ENCODE results near the gene FZR1.
"Not testable (repeated sequence)": the region's sequence is repeated elsewhere in the genome, so short reads cannot be mapped to it uniquely, and the experiment has no call there.

FZR1 gene

DNA sequence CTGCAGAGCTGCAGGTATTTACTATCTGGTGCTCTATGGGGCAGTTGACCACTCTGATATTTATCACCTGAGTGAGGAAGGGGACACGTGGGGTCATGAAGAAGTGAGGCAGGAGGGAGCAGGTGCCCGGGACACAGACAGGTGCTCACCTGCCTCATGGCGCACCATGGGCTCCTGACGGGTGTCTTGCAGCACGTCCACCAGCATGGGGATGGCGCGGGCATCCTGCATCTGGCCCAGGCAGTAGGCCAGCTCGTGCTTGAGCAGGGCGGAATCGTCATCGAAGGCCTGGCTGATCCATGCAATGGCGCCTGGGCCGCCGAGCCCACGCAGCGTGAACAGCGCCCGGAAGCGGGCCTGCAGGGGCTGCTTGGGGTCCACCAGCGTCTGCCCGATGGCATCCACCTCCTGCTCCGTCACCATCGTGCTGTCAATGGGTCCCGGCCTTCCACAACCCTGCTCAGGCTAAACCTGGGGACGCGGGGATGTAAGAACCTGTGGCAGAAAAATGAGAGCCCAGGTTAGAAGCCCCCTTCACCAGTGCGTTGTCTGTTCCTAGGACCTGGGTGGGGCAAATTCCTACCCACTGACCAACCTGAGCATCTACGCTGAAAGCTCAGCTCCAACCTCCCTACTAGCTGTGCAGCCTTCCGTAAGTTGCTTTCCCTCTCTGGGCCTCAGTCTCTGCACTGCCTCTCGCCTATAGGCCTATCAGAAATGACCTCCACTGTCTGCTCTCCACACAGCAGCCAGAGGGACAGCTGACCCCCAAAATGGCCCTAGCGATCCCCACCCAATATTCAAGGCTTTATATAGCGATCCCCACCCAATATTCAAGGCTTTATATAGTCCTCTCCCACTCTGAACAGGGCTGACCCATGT is 9.5 kb upstream of the FZR1 start:
- no peak for DNase-seq (ENCODE audit: low spot score)

DNA sequence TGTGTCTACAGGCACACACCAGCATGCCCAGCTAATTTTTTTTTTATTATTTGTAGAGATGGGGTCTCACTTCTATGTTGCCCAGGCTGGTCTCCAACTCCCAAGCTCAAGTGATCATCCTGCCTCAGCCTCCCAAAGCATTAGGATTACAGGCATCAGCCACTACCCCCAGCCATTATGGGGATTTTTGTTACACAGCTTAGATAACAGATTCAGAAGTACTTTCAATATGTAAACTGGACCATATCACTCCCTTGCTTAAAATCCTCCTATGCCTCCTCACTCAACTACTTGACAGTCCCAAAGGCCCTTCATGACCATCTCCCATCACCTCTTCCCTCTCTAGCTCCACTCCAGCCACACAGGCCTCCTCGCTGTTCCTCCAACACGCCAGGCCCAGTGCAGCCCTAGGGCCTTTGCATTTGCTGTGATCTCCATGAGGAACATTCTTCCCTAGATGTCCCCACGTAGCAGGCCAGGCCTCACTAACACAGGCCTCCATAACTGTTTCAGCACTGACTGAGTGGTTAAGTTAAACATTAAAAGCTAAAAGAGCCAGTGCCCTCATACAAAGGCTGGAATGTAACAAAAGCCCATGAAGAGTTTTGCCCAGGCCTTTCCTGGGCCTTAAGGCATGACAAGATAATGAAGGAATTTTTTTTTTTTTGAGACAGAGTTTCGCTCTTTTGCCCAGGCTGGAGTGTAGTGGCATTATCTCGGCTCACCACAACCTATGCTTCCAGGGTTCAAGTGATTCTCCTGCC is 8.2 kb upstream of the FZR1 start:
- no peak for DNase-seq (ENCODE audit: low spot score)

DNA sequence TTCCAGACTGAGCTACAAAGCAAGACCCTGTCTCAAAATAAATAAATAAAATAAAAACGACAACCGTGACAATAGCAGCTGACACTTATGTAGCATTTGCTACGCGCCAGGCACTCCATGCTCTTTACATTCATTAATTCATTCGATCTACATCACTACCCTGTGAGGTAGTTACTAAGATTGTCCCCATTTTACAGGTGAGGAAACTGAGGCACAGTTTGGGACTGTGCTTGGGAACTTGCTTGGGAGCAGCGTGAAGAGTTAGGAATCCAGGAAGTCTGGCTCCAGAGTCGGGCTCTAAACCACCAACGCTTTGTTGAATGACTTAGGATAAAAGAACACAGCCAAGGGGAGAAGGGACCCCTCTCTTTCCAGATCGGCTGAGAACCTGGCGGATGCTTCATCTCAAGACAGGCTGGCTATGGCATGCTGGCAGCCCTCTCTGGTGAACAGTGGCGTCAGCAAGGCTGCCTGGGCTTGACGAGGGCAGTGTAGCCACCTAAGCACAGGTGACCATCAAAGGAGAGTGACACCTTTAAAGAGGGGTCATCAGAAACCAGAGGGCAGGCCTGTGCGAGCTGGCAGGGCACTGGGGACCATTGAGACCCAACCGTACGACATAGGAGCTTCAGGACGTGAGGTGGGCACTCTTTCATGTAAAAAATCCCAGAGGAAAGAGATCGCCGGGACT is 6.2 kb upstream of the FZR1 start:
- DNase-seq (ENCODE audit: low spot score) = peak; percentile 22

GRCh38 chr19:3500429-3501101 is 5.5 kb upstream of the FZR1 start, which contains the start of gene DOHH:
Gene DOHH, minus strand, starts transcription at chr19:3500674. Its CDS starts 3,860 bp downstream, at chr19:3496814.
- peak; percentile 98 for DNase-seq (ENCODE audit: low spot score)

DNA sequence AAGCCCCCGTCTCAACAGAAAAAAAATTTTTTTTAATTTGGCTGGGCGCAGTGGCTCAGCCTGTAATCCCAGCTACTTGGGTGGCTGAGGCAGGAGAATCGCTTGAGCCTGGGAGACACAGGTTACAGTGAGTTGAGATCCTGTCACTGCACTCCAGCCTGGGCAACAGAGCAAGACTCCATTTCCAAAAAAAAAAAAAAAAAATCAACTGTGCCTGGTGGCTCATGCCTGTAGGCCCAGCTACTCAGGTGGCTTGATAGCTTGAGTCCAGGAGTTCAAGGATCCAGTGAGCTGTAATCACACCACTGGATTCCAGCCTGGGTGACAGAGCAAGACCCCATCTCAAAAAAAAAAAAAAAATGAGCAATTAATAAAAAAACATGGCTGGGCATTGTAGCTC is 4.3 kb upstream of the FZR1 start:
- no peak for DNase-seq (ENCODE audit: low spot score)

DNA sequence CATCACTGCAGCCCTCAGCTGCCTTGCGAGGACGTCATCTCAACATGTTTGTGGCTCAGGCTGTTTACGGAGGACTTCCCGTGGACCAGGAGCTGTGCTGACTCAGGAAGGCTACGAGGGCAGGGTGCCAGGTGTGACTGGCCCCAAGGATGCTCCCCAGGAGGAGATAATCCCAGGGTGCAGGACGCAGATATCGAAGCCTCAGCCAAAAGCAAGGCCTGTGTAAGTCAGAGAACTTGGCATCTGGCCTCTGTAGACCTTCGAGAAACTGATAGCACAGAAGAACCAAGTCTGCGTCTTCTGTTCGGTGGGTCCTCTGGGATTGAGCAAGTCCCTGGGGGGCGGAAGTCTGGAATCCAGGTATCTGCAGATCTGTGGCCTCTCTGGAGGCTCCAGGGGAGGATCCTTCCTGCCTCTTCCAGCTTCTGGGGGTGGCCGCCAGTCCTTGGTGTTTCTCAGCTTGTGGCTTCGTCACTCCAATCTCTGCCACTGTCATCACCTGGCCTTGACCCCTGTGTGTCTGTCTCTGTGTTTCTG is 3.0 kb upstream of the FZR1 start:
- DNase-seq (ENCODE audit: low spot score) = no peak

GRCh38 chr19:3504735-3505134 is 1.4 kb upstream of the FZR1 start:
- no peak for DNase-seq (ENCODE audit: low spot score)

DNA sequence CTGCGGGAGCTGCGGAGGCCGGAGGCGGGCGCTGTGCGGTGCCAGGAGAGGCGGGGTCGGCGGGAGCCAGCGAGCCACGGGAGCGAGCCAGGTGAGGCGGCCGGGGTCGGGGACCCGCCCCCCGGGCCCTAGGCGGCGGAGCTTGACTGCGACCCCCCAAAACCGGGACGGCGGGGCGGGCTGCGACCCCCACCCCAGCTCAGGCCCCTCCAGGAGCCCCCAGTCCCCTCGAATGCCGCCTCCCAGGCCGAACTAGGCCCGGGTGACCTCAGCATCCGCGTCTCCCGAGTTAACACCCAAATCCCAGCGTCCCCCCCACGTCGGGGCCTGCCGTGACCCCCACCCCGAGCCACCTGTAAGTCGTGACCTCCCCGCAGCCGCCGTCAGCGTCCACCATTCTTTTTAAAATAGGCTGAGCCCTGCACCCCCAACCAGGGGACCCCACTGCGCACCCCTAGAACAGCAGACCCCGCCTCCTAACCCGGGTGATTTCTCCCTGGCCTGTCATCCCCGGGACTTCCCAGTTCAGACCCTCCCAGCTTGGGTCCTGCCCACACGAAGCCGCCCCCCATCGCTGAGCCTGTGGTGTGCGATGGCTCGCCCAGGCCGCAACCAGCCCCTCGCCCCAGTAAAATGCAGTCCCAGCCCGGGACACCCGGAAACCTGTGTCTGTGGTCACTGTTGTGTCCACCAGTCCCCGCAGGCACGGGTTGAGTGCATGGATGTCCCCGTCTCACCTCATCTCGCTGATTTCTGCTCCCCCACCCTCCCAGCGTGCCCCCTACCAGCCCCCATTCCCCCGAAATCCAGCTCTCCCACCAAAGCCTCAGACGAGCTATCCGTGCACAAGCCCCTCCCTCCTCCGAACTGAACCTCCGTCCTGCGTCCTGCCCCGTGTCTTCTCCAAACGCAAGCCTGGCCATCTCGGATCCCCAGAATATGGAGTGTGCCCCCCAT is 551 bp downstream of the FZR1 start:
- no peak for DNase-seq (ENCODE audit: low spot score)

DNA sequence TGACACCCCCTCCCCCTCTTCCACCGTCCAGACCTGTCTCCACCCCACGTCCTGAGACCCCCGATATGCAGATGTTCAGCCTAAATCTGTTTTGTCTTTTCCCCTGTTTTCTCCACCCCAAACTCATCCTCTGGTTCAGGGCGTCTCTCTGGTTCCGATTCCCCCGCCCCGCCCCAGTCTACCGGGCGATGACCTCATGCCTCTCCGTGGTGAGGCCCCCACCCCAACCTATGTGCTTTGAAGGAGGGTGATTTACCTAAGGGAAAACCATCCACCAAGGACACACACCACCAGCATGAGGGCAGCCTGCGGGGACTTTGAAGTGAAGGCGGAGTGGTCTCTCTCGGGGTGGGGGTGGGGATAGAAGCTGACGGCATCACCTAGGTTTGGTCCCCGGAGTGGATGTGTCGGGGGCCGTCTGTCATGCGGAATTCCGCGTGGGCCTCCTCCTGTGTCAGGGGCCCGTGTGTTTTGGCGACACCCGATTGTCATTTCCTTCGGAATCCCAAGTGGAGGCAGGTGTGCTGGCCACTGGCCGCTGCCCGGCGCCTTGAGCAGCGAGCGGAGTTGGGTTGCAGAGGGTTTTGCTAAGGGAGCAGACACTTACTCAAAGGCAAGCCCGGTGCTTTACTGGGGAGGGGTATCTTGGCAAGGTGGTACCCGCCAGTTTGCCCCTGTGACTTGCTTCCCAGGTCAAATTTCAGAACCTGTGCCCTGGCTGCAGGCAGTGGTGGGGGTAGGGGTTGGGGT is 1.4 kb downstream of the FZR1 start:
- DNase-seq (ENCODE audit: low spot score) = no peak

DNA sequence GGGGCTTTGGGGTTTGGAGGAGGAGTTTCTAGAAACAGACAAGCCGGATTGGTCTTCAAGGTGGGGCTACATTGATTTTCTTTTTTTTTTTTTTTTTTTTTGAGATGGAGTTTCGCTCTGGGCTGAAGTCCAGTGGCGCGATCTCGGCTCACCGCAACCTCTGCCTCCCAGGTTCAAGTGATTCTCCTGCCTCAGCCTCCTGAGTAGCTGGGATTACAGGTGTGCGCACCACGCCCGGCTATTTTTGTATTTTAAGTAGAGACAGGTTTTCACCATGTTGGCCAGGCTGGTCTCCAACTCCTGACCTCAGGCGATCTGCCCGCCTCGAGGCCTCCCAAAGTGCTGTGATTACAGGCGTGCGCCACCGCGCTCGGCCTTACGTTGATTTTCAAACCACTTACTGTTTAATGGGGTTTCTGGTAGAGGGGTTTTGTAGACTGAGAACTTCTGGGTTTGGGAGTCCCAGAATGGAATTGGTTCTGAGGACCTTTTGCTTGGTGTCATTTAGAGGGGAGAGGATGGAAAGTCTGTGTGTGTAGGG is 2.1 kb downstream of the FZR1 start:
- not testable (repeated sequence) for DNase-seq (ENCODE audit: low spot score)

GRCh38 chr19:3508771-3509535 is 2.8 kb downstream of the FZR1 start:
- no peak for DNase-seq (ENCODE audit: low spot score)

GRCh38 chr19:3509566-3509989 is 3.5 kb downstream of the FZR1 start:
- no peak for DNase-seq (ENCODE audit: low spot score)

GRCh38 chr19:3510727-3511126 is 4.6 kb downstream of the FZR1 start:
- DNase-seq (ENCODE audit: low spot score) = no peak

- DNase-seq (ENCODE audit: low spot score) = no peak
Measured at GRCh38 chr19:3511506-3512251, 5.6 kb downstream of the FZR1 start.

GRCh38 chr19:3512562-3513228 is 6.6 kb downstream of the FZR1 start:
- no peak for DNase-seq (ENCODE audit: low spot score)

GRCh38 chr19:3513229-3514140 is 7.4 kb downstream of the FZR1 start:
- no peak for DNase-seq (ENCODE audit: low spot score)
